Stimulated activated CD4-positive, alpha-beta T cell treated with anti-CD3 and anti-CD28 coated beads, Interleukin-1b, Interleukin-23, amount 100 ng/mL, for 1 hour (primary cell): ENCODE results near the gene POLR1A.
A peak's percentile ranks its signal among the peaks of the same experiment; 100 is the strongest.

ENCODE experiments used
- DNase-seq, 2 donors: peaks; one replicate each; pipeline ENCODE4 v3.0.0-alpha.2; 2020; ENCODE audit warnings: low read depth in 2 of 2

POLR1A gene

DNA sequence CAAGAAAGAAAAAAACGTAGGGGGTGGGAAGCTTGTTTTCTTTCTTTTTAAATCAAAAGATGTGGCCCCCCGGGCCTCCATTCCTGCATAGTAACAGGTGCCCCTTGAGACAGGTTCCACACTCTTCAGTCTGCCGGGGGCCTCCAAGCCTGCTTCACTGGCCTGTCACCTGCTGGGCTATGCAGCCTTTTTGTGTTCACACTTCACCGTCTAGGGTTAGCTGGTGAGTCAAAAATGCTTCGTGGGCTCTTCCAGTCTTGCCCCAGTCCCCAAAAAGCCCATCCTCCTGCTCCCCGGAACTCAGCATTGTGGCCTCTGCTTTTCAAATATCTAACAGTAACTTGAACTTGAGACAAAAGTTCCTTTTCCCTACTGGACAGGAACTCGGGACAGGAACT, 67.9 kb downstream of the POLR1A start:
- DNase-seq: no peak

DNA sequence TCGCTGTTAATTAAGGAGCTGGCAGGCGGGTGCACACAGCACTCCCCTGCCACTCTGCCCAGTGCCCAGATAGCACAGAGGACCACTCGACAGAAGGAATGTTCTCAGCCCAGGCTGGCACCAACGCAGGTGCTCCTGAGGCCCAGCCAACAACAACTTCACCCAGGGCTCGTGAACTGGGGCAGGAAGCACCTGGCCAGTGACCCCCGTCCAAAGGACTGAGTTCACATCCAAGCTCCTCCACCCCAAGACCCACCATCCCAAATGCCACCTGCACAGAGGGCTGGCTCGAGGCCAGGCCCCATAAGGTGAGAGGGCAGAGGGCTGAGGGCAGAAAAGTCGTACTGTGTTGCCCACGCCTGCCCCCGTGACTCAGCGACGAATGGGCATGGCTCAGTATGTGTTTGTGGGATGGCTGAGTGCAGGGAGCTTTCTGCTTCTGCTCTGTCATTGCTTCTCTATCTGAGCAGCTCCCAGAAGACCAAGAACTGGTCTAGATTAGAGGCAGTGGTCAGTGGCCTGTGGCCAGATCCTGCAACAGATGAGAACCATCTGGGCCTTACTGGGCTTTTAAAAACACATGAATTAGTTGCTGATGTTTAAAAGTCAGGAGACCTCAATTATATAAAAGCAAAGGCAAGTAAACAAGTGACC, 68.4 kb downstream of the POLR1A start:
- no peak for DNase-seq

DNA sequence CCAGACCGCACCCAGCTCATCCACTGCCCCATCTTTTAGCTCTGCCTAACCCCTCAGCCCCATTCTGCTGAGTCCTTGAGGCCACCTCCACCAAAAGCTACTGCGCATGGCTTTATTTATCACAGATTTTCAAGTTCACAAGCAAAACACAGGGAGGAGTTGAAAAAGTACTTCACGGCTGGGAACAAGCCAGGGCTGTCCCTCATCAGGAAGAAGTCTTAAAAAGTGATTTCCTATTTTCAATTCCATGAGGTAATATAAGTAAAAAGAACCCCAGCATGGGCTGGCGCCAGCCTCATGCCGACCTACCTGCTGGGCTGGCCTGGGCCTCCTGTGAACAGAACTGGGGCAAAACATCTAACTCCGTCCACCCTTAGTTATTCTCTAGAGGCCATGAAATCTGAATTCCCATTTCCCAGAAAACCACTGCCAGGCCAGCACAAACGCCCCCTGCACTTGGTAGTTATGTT, 69.0 kb downstream of the POLR1A start:
- no peak for DNase-seq

DNA sequence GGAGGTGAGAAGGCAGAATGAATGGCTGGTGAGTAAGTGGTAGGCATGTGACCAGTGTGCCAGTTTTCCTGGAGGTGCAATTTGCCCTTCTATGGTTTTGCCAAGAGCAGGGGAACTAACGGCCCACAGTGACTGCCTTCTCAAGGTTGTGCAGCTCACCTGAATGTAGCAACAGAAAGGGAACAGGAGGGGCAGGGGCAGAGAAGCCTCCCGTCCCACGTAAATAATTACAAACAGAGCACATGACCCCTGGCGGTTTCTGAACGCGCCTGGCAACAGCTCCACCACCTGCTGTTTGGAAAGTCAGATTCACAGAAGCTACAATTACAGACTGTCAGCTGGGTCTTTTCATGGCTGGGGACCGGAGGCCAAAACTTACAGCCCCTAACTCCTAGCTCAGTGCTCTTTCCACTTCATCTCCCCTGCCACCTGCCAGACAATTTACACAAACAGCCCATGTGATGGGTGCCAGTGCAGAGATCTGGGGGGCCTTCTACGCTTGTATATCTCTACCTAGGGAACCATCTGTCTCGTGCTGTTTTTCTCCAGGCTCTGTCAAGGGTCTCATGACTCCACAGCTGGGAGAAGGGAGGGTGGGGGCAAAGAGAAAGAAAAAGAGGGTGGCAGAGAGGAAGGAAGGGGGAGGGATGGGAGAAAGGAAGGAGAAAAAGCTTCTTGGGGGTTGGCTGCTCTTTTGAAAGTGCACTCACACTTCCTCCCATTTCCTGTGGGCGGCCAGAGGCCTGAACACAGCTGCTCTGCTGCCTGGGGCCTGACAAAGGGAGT, 69.6 kb downstream of the POLR1A start:
- DNase-seq: peak in 1 of 2 donors; percentile 31

DNA sequence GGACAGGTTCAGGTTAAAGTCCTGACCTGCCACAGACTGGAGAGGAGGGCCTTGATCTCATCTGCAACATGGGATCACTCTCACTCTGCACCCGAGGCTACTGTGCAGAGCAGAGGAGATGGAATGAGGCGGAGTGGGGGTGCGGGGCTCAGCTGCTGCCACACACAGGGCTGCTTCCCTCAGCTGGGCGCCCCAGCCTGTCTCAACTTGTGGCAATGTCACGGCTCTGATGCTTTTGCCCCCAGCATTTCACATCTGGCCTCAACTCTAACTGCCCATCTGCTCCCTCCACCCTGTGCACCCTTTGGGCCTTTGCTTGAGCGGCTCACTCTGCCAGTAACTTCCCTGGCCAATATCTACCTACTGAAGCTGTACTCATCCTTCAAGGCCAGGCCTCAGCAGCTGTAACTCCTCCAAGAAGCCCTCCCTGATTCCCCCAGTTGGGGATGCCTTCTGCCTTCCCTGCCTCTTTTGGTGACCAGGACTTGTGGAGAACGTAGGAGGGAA, 70.3 kb downstream of the POLR1A start:
- DNase-seq: no peak

DNA sequence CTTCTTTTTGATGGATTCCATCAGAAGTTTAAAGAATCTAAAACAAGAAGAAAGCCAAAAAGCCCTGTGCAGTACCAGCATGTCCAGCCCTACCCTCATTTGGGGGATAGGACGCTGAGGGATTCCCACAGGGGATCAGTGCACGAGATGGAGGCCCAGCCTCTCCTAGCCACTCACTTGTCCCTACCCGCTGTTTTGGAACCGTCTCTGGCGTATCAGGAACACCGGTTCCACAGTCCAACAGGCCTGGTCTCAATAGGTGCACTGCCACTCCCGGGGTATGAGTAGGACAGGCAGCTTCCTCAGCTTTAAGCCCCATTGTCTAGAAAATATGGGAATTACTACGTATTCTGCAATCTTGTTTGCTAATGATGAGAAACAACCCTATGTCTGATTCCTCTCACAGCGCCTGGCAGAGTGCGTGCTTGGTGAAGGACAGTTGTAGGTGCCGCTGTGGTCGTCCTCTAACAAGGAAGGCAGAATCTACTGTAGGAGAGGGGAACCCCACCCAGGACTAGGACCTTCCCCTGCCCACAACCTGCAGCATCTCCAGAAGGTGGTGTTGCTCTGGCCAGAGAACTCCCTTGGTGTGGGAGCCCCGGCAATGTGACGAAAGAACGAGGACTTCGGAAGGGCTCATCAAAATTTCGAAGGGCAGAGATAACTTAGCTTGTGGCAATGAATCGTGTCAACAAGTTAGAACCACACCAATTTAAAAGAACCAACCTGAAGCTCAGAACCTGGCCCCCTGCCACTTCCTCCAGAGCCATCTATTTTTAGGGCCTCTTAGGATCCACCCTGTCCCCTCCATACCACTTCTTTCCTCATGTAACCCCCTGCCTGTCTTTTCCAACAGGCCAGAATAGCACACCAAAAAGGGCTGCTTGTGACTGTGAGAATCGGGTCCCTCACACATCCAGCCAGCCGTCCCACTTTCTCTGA, 71.7 kb downstream of the POLR1A start:
- no peak for DNase-seq

DNA sequence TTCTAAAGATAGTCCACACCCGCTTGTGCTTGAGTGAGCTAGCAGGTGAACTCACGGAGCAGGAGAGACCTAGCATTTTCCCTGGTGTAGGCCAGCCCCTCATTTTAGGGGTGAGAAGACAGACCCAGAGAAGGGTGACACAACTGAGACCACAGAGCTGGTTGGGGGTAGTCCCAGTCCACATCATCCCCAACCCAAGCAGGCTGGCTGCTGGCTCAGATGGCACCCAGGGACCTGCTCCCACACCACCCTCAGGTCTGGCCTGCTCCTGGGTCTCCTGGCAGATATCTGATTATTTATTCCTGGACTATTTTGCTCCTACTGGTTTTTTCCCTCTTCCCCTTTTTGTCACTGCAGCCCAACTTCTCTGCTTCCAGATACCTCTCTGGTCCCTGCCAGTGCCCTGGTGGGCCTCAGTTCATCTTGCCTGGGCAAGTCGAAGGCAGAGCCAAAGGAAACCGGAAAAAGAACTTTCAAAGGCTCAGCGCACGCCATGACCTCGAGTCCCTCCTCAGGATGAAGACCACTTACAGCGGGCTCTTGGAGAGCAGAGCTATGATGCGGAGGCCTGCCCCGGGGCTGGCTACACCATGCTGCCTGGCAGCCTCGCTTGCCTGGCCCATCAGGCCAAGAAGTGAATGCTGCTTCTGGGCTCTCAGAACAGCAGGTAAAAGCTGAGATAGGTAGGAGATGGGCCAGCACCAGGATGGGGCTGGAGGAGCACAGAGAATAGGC, 72.7 kb downstream of the POLR1A start:
- DNase-seq: no peak

DNA sequence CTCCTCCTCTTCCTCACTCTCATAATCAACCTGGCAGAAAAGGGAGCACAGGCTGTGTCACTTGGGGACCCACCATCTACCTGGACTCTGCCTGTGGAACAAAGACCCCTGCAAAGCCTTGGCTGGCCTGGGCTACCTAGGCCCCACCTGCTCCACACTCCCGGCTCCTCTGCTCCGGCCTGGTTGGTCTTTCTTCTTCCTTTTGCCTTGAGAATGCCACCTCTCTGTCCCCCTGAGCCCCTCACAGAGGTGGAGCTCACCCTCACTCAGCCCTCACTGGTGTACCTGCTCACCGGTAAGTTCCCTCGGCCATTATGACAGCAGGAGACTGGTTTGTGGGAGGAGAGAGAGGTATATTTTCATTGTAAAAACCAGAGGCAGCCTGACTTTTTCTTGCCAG, 74.1 kb downstream of the POLR1A start:
- DNase-seq: no peak

DNA sequence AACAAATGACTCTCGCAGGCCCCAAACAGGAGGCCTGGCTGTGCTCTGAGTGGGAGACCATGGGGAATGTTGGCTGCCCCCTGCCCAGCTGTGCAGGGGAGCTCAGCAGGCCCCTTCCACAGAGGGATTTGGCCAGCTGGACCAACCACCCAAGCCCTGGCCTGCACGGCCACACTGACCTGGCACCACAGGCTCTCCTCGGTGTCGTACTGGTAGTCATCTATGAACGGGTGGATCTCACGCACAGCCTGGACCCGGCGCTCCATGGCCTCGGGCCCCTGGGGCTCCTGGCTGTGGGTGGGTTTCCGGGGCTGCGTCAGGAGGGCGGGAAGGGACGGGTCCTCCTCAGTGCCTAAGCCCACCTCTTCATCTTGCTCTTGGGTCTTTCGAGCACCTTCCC, 74.5 kb downstream of the POLR1A start:
- DNase-seq: no peak

DNA sequence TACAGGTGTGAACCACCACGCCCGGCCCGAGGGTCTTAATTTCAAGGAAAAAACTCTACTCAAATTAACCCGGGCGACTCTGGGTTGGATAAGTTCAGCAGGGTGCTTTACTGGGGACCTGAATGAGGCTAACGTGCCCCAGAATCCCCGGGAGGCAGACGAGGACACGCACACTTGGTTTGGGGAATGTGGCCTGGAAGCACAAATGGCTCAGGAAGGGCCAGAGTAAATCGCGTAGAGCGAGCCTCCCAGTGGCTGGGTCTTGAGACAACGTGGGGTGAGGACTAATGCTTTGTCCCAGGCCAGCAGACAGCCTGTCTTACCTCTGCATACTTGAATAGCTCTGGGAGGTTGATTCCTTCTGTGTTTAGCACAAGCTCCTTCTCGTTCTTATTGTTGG, 75.8 kb downstream of the POLR1A start:
- DNase-seq: no peak

DNA sequence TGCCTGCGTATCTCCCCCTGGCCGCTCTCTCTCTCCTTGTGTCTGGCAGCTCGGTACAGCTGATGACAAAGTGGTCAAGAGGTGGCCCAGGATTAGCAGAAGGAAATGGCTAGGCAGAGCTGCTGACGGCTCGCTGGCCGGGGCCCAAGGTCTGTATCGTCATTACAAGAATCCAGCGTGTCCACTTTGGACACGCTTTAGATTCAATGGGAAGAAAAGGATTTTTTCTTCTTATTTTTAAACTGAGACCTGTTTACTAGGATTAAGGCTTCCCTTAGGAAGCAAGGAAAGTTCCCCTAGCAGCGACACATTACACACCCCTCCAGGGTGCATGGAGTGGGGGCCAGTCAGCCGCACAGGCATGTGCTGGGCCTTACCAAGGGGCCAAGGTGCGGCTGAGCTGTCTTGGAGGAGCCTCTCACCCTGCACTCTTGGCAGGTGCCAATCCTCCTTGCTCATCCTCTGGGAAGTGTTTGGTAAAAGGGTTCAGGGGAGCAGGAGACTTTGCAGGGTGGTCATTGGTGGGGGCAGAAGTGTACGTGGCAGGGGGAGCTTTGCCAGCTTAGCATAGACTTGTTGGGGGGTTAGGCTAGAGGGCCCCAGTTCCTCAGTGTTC, 76.8 kb downstream of the POLR1A start:
- DNase-seq: no peak

DNA sequence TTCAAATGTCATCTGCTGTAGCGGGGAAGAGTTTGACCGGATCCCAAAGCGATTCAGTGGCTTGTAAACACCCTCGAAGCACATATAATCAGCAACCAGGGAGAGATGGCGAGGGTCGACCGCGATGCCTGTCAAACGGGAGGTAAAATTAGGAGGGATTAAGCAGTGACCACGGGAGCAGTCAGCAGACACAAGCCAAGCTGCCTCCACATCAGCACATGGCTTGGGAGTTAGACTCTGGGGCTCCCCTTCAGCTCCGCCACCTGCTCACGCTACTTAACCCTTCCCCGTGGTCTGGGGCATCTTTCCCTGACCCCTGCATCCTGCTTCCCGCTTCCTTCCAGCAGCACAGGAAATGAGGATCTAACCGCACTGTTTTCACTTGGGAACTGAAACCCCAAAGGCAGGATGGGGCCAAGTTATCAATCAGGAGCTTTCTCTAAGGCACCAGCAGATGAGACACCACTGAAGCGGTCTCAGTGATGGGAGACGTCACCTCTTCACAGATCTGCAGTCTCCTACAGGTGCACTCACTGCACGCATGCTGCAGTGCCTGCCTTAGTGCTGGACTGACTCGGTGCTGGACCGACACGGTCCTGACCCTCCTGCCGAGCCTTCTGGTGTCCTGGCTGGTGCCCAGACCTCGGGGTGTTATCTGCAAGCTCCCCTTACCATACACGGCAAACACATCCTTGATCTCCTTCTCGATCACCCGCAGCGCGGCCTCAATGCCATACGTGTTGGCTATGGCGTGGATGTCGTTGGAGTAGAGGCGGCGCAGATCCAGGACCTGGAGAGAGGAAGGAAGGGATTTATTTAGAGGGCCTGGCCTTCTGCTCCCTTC, 77.5 kb downstream of the POLR1A start:
- DNase-seq: no peak

DNA sequence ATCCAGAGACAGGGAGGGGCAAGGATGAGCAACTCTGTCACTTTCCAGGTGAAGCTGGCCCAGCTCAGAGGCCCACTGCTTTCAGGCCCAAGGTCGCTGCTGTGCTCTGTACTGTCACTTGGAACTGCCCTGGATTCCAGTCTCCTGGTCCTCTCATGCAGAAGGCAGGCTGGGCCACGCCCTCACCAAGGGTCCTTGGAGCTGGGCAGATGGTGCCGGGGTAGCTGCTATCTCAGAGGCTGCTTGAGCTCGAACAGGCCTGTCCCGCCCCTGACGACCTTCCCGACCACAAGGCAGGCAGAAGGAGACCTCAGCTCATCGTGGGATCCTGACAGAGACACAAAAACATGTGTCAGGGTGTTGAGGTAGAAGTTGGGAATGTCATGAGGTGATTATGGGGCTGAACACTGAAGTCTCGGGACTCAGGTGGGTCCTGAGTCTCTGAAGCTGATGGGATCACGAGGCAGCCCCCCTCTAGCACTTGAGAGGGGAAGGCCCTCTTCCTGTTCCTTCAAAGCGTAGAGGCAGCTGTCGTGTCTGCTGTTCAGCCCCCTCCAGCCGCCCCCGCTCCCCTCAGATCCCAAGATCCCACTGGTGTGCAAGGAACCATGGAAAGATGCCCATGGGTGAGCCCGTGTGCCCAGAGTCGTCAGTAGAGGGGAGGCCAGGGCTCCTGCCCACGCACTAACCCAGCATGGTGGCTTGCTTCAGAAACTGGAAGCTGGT, 78.3 kb downstream of the POLR1A start:
- DNase-seq: no peak

DNA sequence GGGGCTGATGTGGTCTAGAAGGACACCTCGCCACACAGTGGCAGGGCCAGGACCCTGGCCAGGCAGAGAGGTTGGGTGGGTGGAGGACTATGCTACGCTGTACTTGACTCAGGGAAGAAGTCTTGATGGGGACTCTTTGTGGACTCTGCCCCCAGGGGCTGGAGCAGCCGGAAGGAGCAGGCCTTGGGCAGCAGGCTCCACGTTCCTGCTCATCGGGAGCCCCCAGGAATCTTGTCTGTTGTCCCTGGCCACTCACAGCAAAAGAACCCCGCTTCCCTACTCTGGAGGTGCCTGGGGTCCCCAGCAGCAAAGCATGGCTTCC, 79.0 kb downstream of the POLR1A start:
- DNase-seq: no peak

DNA sequence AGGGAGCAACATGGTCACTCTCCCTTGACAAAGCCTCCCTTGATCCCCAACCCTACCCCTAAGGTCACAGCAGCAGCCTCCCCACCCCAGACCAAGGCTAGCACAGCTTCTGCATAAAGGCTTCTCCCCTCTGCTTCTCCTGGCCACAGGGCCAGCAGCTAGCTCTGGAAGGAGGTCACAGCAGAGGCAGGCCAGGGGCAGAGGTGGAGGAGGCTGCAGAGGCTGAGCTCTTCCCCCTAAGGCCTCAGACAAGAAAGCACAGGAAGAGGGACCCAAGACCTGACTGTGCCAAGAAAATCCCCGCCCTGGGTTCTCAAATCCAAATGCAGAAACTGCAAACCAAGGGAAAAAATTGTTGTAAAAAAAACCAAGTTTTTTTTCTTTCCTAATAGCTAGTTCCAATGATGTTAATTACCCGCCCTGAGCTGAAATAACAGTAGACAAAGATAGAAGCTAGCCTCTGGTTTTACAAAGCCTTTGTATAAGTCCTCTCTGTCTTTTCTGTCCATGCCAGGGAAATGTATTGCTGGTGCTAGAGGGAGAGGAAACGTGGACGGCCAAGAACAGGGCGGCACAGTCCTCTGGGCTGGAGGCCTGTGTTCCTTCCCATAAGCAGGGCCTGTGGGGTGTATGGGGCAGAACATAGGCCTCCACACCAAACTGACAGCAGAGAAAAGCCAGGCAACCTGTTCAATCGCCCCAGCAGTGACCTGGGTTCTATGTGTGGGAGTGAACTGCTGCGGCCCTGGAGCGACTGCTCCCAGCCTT, 79.5 kb downstream of the POLR1A start:
- no peak for DNase-seq

DNA sequence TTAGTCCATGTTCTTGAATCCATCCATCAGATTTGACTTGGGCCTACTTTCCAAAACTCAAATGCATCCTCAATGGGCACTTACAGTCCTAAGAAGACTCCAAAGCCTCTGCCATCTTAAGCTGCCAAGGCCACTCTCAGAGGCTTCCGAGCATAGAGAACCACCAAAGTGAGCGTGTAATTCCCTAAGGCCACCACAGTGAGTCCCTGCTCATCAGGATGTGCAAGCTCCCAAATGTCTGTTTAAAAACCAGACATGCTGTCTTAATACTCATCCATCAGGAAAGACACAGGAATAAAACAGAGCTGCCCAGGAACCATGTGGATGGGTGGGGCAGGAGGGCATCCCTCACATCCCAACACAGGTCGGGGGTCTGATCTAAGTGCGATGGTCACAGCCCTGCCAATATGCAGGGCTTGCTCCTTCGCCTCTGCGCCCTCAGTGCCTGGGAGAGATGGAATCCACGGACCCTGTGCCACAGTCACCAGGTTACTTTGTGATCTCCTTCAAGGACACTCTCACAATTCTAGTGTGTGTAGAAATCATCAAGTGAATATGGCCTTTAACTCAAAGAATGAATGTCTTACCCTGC, 80.4 kb downstream of the POLR1A start:
- no peak for DNase-seq

DNA sequence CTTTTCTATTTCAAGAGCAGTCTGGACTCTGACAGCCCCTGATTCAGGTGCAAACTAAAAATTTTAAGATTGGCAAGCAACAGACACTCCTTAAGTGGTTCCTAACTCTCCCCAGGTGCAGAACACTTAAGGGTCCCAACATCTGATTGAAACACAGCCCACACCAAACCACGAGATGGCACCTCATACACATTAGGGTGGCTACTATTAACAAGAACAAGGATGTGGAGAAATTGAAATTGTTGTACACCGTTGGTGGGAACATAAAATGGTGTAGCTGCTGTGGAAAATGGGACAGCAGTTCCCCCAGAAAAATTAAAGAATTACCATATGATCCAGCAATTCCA, 82.3 kb downstream of the POLR1A start:
- no peak for DNase-seq

DNA sequence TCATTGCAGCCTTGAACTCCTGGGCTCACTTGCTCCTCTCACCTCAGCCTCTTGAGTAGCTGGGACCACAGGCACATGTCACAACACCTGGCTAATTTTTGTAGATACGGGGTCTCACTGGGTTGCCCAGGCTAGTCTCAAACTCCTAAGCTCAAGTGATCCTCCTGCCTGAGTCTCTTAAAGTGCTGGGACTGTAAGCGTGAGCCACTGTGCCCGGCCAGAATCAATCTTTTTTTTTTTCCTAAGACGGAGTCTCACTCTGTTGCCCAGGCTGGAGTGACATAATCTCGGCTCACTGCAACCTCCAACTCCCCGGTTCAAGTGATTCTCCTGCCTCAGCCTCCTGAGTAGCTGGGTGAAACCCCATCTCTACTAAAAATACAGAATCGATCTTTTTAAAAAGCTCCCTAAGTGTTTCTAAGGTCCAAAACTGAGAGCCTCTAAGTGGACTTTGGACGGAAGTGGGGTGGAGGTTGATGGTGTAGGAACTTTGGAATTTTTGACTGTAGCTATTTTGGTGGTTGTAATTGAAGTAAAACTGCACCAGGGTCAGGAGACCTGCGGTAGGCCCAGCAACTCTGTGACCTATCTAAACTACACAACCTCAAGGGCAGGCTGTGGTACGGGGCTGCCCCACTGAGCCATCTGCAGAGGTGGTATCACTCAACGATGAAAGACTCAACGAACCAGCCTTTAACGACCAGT, 82.9 kb downstream of the POLR1A start:
- DNase-seq: no peak
